Fibroblast of lung (primary cell): Measurements from ENCODE around the gene STEAP2. TPM values are rescaled to one million over a fixed set of nuclear protein-coding genes. Genes with fewer than 3 reads are reported as not detected.

ENCODE experiments used
- DNase-seq, 2 donors: peaks; one replicate each; pipeline versions ENCODE4 v3.0.0 to v3.0.0-alpha.2; 2010; ENCODE audit warnings: low read depth in 2 of 2
- H2AFZ ChIP-seq: 2 replicates; pipeline ENCODE4 v1.5.1; 2012; ENCODE audit warnings: low read length, control low read depth, inconsistent platforms
- H3K27ac ChIP-seq: 2 replicates; pipeline ENCODE4 v1.5.1; 2011; ENCODE audit warnings: low read length, control low read depth; ENCODE audit not compliant: insufficient read depth
- H3K27me3 ChIP-seq: 2 replicates; pipeline ENCODE4 v1.5.1; 2011; ENCODE audit warnings: mild to moderate bottlenecking, low read length; ENCODE audit not compliant: control insufficient read depth, insufficient read depth
- H3K36me3 ChIP-seq: 2 replicates; pipeline ENCODE4 v1.5.1; 2011; ENCODE audit warnings: low read length; ENCODE audit not compliant: control insufficient read depth, insufficient read depth
- H3K4me1 ChIP-seq: 2 replicates; pipeline ENCODE4 v1.5.1; 2011; ENCODE audit warnings: low read length; ENCODE audit not compliant: control insufficient read depth, insufficient read depth; ENCODE audit errors: extremely low read depth
- H3K4me2 ChIP-seq: 2 replicates; pipeline ENCODE4 v1.5.1; 2011; ENCODE audit warnings: low read length, control low read depth; ENCODE audit not compliant: insufficient read depth; ENCODE audit errors: extremely low read depth
- H3K4me3 ChIP-seq, 4 experiments: fragments of 200-600 bp in 1 of 4; sonication (generic) in 1 of 4; replicated peaks in 1 of 4; 2 replicates each; pipeline ENCODE4 v1.5.1; 2011 to 2016; ENCODE audit warnings: low read length in 4 of 4, low read depth in 3 of 4, mild to moderate bottlenecking in 3 of 4, control low read depth in 2 of 4, inconsistent platforms in 1 of 4, mixed read lengths in 1 of 4; ENCODE audit not compliant: insufficient read depth in 1 of 4; ENCODE audit errors: control extremely low read depth in 1 of 4
- H3K79me2 ChIP-seq: 2 replicates; pipeline ENCODE4 v1.5.1; 2012; ENCODE audit warnings: mild to moderate bottlenecking, low read length, inconsistent platforms; ENCODE audit not compliant: control insufficient read depth, insufficient read depth
- H3K9ac ChIP-seq: 2 replicates; pipeline ENCODE4 v1.5.1; 2011; ENCODE audit warnings: mild to moderate bottlenecking, low read length, control low read depth; ENCODE audit not compliant: insufficient read depth
- H3K9me3 ChIP-seq: 2 replicates; pipeline ENCODE4 v1.5.1; 2012; ENCODE audit warnings: low read depth, low read length; ENCODE audit not compliant: control insufficient read depth, insufficient read depth
- H4K20me1 ChIP-seq: 2 replicates; pipeline ENCODE4 v1.5.1; 2011; ENCODE audit warnings: low read length; ENCODE audit not compliant: control insufficient read depth, insufficient read depth; ENCODE audit errors: extremely low read depth
- EZH2 ChIP-seq: IDR thresholded peaks from 2 replicates; pipeline ENCODE4 v1.5.1; 2012; ENCODE audit warnings: low read length, control low read depth, mild to moderate bottlenecking; ENCODE audit errors: missing control alignments
- polyA plus RNA-seq, 2 donors: library from polyadenylated mRNA; depleted of rRNA in 1 of 2; stranded (reverse) in 1 of 2; unstranded in 1 of 2; fragments of >200 nt; gene quantifications; 2 replicates each; pipeline ENCODE4 v1.2.1, GENCODE V29; 2011 to 2012; ENCODE audit warnings: missing spikeins in 1 of 2
- total RNA-seq: library from RNA; depleted of rRNA; stranded (reverse); fragments of >200 nt; gene quantifications from 2 replicates; pipeline ENCODE4 v1.2.1, GENCODE V29; 2014
- TF ChIP-seq, protein P1 (sequence below), 2 donors: IDR thresholded peaks in 1 of 2; conservative IDR thresholded peaks in 1 of 2; 1 replicate in 1 of 2; 2 replicates in 1 of 2; pipeline ENCODE4 v1.5.1; 2011 to 2012; ENCODE audit warnings: low read length in 2 of 2, control low read depth in 1 of 2, inconsistent platforms in 1 of 2, low read depth in 1 of 2, mild to moderate bottlenecking in 1 of 2

Gene STEAP2
- total and polyA plus RNA-seq, 2 donors (not counting 1 experiment from before 2014, with no cell fraction given) = 16.5 to 26.3 TPM

DNA sequence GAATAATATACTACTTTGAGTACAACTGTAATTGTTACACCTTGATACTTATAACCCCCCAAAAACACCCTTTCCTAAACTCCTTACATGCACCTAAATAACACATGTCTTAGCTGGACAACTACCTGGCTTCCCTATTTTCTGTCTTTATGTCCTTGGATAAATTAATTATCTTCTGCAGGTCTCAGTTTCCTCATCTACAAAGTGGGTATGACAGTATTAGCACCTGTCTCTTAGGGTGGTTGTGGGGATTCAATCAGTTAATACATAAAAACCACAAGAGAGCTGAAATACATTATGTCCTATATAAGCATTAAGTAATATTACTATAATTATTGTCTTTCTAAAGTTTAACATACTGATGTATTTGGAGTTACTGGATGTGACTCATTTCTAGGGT lies 10.8 kb downstream of the STEAP2 start:
- H3K36me3 ChIP-seq = no peaks in the 10 kb centered on the region
- H3K4me1 ChIP-seq = peaks cover 3% of the 10 kb centered on the region
- no peak overlapping the region for H3K4me3 ChIP-seq
- H3K9me3 ChIP-seq = no peaks in the 10 kb centered on the region
- H3K27ac ChIP-seq = no peak overlapping the region
- H3K79me2 ChIP-seq = no peaks in the 10 kb centered on the region
- no peaks in the 10 kb centered on the region for H4K20me1 ChIP-seq
- no peak for DNase-seq
- H3K27me3 ChIP-seq = no peaks in the 10 kb centered on the region
- TF ChIP-seq, protein P1, sequence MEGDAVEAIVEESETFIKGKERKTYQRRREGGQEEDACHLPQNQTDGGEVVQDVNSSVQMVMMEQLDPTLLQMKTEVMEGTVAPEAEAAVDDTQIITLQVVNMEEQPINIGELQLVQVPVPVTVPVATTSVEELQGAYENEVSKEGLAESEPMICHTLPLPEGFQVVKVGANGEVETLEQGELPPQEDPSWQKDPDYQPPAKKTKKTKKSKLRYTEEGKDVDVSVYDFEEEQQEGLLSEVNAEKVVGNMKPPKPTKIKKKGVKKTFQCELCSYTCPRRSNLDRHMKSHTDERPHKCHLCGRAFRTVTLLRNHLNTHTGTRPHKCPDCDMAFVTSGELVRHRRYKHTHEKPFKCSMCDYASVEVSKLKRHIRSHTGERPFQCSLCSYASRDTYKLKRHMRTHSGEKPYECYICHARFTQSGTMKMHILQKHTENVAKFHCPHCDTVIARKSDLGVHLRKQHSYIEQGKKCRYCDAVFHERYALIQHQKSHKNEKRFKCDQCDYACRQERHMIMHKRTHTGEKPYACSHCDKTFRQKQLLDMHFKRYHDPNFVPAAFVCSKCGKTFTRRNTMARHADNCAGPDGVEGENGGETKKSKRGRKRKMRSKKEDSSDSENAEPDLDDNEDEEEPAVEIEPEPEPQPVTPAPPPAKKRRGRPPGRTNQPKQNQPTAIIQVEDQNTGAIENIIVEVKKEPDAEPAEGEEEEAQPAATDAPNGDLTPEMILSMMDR (conservative IDR thresholded peaks at IDR 0.05 in 1 of 2, IDR thresholded peaks at IDR 0.05 in 1 of 2; ENCODE audit: low read depth in 1 of 2, low read length in 2 of 2) = no peak
- no peak for TF ChIP-seq EZH2
- H3K9ac ChIP-seq = no peak overlapping the region
- no peak overlapping the region for H2AFZ ChIP-seq
- H3K4me2 ChIP-seq = no peak overlapping the region

DNA sequence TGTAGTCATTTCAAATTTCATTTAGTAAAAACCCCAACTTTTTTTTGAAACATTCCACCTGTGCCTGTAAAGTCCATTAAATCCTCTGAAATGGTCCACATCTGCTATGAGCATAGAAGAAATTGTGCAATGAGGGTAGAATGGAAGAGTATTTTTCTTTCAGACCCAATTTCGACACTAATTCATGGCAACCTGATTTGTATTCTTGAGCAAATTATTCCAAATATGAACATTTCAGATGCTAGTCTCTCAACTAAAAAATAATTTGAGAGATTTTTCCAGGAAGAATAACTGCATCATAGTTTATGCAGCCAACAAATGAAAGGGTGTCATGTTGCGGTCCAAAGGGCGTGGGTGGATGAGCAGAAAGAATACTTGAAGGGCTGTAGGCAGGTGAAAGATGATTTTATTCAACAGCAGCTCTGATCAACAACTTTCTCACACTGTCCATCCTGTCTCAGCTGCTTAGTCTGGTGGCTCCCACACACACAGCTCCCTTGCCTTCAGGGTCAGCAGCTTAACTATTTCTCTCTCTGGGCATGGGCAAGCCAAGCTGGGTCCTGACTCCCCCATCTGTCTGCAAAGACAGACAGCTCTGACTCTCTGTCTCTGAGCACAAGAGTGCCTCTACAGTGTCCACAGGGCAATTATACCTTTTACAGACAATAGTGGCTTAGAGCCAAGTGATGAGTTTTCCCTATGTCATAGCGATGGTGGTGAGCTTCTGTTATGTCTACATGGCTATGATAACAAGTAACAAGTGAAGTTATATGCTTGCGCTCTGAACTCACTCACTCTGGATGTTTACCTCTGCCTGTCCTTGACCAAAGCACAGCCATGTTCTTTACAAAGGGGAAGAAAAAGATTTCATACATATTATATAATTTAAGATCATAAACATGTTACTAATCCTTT lies 11.5 kb downstream of the STEAP2 start:
- H3K27ac ChIP-seq = no peak overlapping the region
- H3K36me3 ChIP-seq = no peaks in the 10 kb centered on the region
- peak; percentile 41 to 83 for DNase-seq
- no peak overlapping the region for H3K4me3 ChIP-seq
- no peaks in the 10 kb centered on the region for H3K79me2 ChIP-seq
- no peak overlapping the region for H3K4me2 ChIP-seq
- TF ChIP-seq, protein P1 (conservative IDR thresholded peaks at IDR 0.05 in 1 of 2, IDR thresholded peaks at IDR 0.05 in 1 of 2; ENCODE audit: low read depth in 1 of 2, low read length in 2 of 2) = no peak
- H3K27me3 ChIP-seq = no peaks in the 10 kb centered on the region
- H3K4me1 ChIP-seq = peaks cover 3% of the 10 kb centered on the region
- H3K9ac ChIP-seq = no peak overlapping the region
- H4K20me1 ChIP-seq = no peaks in the 10 kb centered on the region
- no peak overlapping the region for H2AFZ ChIP-seq
- H3K9me3 ChIP-seq = no peaks in the 10 kb centered on the region

DNA sequence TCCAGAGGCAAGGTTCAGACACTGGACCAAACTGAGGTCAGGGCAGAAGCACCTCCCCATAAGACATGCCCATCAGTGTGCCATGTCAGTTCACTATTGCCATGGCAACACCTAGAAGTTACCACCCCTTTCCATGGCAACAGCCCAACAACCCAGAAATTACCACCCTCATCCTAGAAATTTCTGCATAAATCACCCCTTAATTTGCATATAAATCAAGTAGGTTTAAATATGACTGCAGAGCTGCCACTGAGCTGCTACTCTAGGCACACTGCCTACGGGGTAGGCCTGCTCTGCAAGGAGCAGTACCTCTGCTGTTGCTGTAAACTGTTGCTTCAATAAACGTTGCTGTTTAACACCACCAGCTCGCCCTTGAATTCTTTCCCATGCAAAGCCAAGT lies 12.7 kb downstream of the STEAP2 start:
- Histone ChIP-seq H3K4me3 (no peak overlapping the region), H3K27ac (no peak overlapping the region), H3K4me1 (peaks cover 3% of the 10 kb centered on the region), H4K20me1 (no peaks in the 10 kb centered on the region), H2AFZ (no peak overlapping the region), H3K9me3 (no peaks in the 10 kb centered on the region), H3K4me2 (no peak overlapping the region), H3K79me2 (no peaks in the 10 kb centered on the region), H3K9ac (no peak overlapping the region), H3K27me3 (no peaks in the 10 kb centered on the region), H3K36me3 (no peaks in the 10 kb centered on the region)
- no peak for DNase-seq
- TF ChIP-seq, protein P1 (conservative IDR thresholded peaks at IDR 0.05 in 1 of 2, IDR thresholded peaks at IDR 0.05 in 1 of 2; ENCODE audit: low read depth in 1 of 2, low read length in 2 of 2) = no peak
- no peak for TF ChIP-seq EZH2
